NB4 (cell line): ENCODE data around the gene NOA1.

Experiments
- DNase-seq: peaks from one replicate; pipeline ENCODE4 v3.0.0; 2010; ENCODE audit warnings: low read depth
- H3K4me3 ChIP-seq: one replicate; pipeline ENCODE4 v1.5.1; 2011; ENCODE audit warnings: mild to moderate bottlenecking, low read depth, low read length, moderate library complexity
- CTCF ChIP-seq: IDR thresholded peaks from one replicate; pipeline ENCODE4 v1.5.1; 2012; ENCODE audit warnings: low read depth, low read length
- MAX ChIP-seq: IDR thresholded peaks from 2 replicates; pipeline ENCODE4 v1.6.1; 2011; ENCODE audit warnings: low read depth, low read length
- MYC ChIP-seq: IDR thresholded peaks from 2 replicates; pipeline ENCODE4 v1.6.1; 2011; ENCODE audit warnings: low read depth, low read length
- POLR2A ChIP-seq: IDR thresholded peaks from 2 replicates; pipeline ENCODE4 v1.6.1; 2011; ENCODE audit warnings: mild to moderate bottlenecking; ENCODE audit not compliant: insufficient read length; ENCODE audit errors: extremely low read depth

NOA1 gene

DNA sequence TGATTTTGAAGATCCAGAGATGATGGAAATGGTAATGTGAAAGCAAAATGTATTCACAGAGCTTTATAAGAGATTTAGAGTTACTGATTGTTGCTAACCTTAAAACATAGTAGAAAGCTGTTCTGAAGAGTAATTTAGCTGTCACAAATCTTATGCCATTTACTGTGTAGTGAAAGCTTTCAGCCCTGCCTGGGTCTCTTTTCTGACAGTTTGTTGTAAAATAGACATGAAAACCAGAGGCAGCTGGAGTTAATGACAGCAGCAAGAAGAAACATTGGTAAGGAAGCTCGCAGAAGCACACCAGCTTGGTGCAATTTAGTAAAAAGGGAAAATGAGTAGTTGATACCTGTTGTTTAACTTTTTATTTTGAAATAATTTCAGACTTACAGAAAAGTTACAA, 22.3 kb upstream of the NOA1 start:
- TF ChIP-seq MAX (no peak), MYC (no peak), POLR2A (no peak), CTCF (no peak)
- no peak overlapping the region for H3K4me3 ChIP-seq
- no peak for DNase-seq

GRCh38 chr4:56995525-56995924, 18.1 kb upstream of the NOA1 start:
- TF ChIP-seq CTCF (no peak), MAX (no peak), MYC (no peak), POLR2A (no peak)
- H3K4me3 ChIP-seq: no peak overlapping the region
- DNase-seq: no peak

GRCh38 chr4:56990109-56990905, 12.9 kb upstream of the NOA1 start:
- TF ChIP-seq MYC (no peak), POLR2A (no peak), MAX (no peak), CTCF (no peak)
- peak; percentile 66 for DNase-seq
- H3K4me3 ChIP-seq: no peak overlapping the region

- no peak for TF ChIP-seq MAX
- no peak for TF ChIP-seq CTCF
- no peak for TF ChIP-seq MYC
- no peak for TF ChIP-seq POLR2A
- H3K4me3 ChIP-seq: no peak overlapping the region
- no peak for DNase-seq
These were observed 9.5 kb upstream of the NOA1 start for GRCh38 chr4:56986952-56987351.

- no peak for DNase-seq
- no peak for TF ChIP-seq POLR2A
- TF ChIP-seq MYC: no peak
- no peak for TF ChIP-seq MAX
- TF ChIP-seq CTCF: no peak
- H3K4me3 ChIP-seq: no peak overlapping the region
These were observed 8.8 kb upstream of the NOA1 start for GRCh38 chr4:56986192-56986591.
